Suprapubic skin (tissue), 4 donors: ENCODE measurements around the gene PXT1. TPM values are rescaled to one million over a fixed set of nuclear protein-coding genes. Genes with fewer than 3 reads are reported as not detected.
A peak's percentile ranks its signal among the peaks of the same experiment; 100 is the strongest.

ENCODE experiments used
- DNase-seq, 2 donors: peaks; one replicate each; pipeline ENCODE4 v3.0.0-alpha.2; 2019; ENCODE audit warnings: low spot score in 2 of 2
- H3K27ac ChIP-seq: fragments of 200-600 bp; sonication (generic); one replicate; pipeline ENCODE4 v1.5.1; 2019
- H3K27me3 ChIP-seq: fragments of 200-600 bp; sonication (generic); one replicate; pipeline ENCODE4 v1.5.1; 2019
- H3K36me3 ChIP-seq: fragments of 200-600 bp; sonication (generic); one replicate; pipeline ENCODE4 v1.5.1; 2019
- H3K4me1 ChIP-seq: fragments of 200-600 bp; sonication (generic); one replicate; pipeline ENCODE4 v1.5.1; 2019
- H3K4me3 ChIP-seq: fragments of 200-600 bp; sonication (generic); one replicate; pipeline ENCODE4 v1.5.1; 2019; ENCODE audit warnings: mild to moderate bottlenecking
- H3K9me3 ChIP-seq: fragments of 200-600 bp; sonication (generic); one replicate; pipeline ENCODE4 v1.5.1; 2019
- CTCF ChIP-seq, 2 donors: fragments of 200-600 bp in 1 of 2; fragments of 450-650 bp in 1 of 2; sonication (generic) in 1 of 2; IDR thresholded peaks; one replicate each; pipeline ENCODE4 v1.5.1; 2016 to 2019; ENCODE audit warnings: antibody characterized with exemption in 2 of 2, mild to moderate bottlenecking in 1 of 2, moderate library complexity in 1 of 2
- EP300 ChIP-seq: sonication (generic); formaldehyde crosslinking; IDR thresholded peaks from one replicate; pipeline ENCODE4 v1.6.1; 2017; ENCODE audit warnings: antibody characterized with exemption
- POLR2A ChIP-seq, 2 donors: fragments of 450-650 bp; IDR thresholded peaks; one replicate each; pipeline ENCODE4 v1.6.1; 2017; ENCODE audit warnings: antibody characterized with exemption in 2 of 2, mild to moderate bottlenecking in 2 of 2, moderate library complexity in 2 of 2
- POLR2AphosphoS5 ChIP-seq, 3 donors: sonication (generic); formaldehyde crosslinking; IDR thresholded peaks; one replicate each; pipeline ENCODE4 v1.6.1; 2017; ENCODE audit warnings: antibody characterized with exemption in 3 of 3
- WGBS: methylation state at CpG from one replicate; pipeline ENCODE4 v1.1.5; 2018; 5-methylcytosine and 5-hydroxymethylcytosine counted together
- total RNA-seq, 4 donors: library from RNA; depleted of rRNA; stranded (reverse); fragments of >200 nt; gene quantifications; one replicate each; pipeline ENCODE4 v1.1.0, GENCODE V29; 2016

The PXT1 gene
- total RNA-seq, 4 donors from 2014 or later: not detected

- Histone ChIP-seq H3K4me1 (peaks cover 23% of the 10 kb centered on the region), H3K27me3 (no peaks in the 10 kb centered on the region), H3K36me3 (no peaks in the 10 kb centered on the region), H3K4me3 (peak overlapping the region; percentile 75), H3K27ac (peak overlapping the region; percentile 15), H3K9me3 (no peaks in the 10 kb centered on the region)
- under 1% methylated on average over 33 of the region's 33 CpGs for WGBS
- DNase-seq: peak in 1 of 2 donors; percentile 80
- no peak for TF ChIP-seq CTCF (IDR thresholded peaks at IDR 0.05)
- TF ChIP-seq POLR2A (IDR thresholded peaks at IDR 0.05): no peak
- TF ChIP-seq POLR2AphosphoS5 (IDR thresholded peaks at IDR 0.05): no peak
- TF ChIP-seq EP300: no peak
Measured at GRCh38 chr6:36386495-36387439, 55.9 kb downstream of the PXT1 start.

- Histone ChIP-seq H3K4me1 (peaks cover 23% of the 10 kb centered on the region), H3K4me3 (no peak overlapping the region), H3K9me3 (no peaks in the 10 kb centered on the region), H3K27me3 (no peaks in the 10 kb centered on the region), H3K27ac (no peak overlapping the region), H3K36me3 (no peaks in the 10 kb centered on the region)
- WGBS: 73% methylated on average over 2 of the region's 2 CpGs
- TF ChIP-seq POLR2AphosphoS5 (IDR thresholded peaks at IDR 0.05) (no peak), EP300 (no peak)
- peak in 1 of 2 donors; percentile 11 for DNase-seq
Measured at GRCh38 chr6:36384095-36384494, 58.6 kb downstream of the PXT1 start.

- no peak overlapping the region for H3K27ac ChIP-seq
- WGBS: 52% methylated on average over 2 of the region's 2 CpGs
- peaks cover 23% of the 10 kb centered on the region for H3K4me1 ChIP-seq
- no peak overlapping the region for H3K4me3 ChIP-seq
- DNase-seq: peak in 1 of 2 donors; percentile 20
- H3K36me3 ChIP-seq: no peaks in the 10 kb centered on the region
- no peak for TF ChIP-seq POLR2AphosphoS5 (IDR thresholded peaks at IDR 0.05)
- TF ChIP-seq POLR2A (IDR thresholded peaks at IDR 0.05): no peak
- no peak for TF ChIP-seq EP300
- TF ChIP-seq CTCF (IDR thresholded peaks at IDR 0.05): no peak
- H3K27me3 ChIP-seq: no peaks in the 10 kb centered on the region
- H3K9me3 ChIP-seq: no peaks in the 10 kb centered on the region
Measured at GRCh38 chr6:36383606-36384005, 59.0 kb downstream of the PXT1 start.

- H3K4me1 ChIP-seq: peaks cover 21% of the 10 kb centered on the region
- no peak for TF ChIP-seq POLR2AphosphoS5 (IDR thresholded peaks at IDR 0.05)
- no peak for TF ChIP-seq CTCF (IDR thresholded peaks at IDR 0.05)
- no peak for TF ChIP-seq EP300
- no peak for TF ChIP-seq POLR2A (IDR thresholded peaks at IDR 0.05)
- no peak overlapping the region for H3K27ac ChIP-seq
- DNase-seq: peak; percentile 24 to 34
- H3K4me3 ChIP-seq: no peak overlapping the region
- no peaks in the 10 kb centered on the region for H3K36me3 ChIP-seq
- H3K27me3 ChIP-seq: no peaks in the 10 kb centered on the region
- WGBS: 60% methylated on average over 4 of the region's 4 CpGs
- no peaks in the 10 kb centered on the region for H3K9me3 ChIP-seq
Measured at GRCh38 chr6:36382976-36383375, 59.7 kb downstream of the PXT1 start.

GRCh38 chr6:36381502-36382389 lies 60.9 kb downstream of the PXT1 start:
- Histone ChIP-seq H3K36me3 (no peaks in the 10 kb centered on the region), H3K9me3 (no peaks in the 10 kb centered on the region), H3K27me3 (no peaks in the 10 kb centered on the region), H3K4me3 (no peak overlapping the region), H3K27ac (no peak overlapping the region), H3K4me1 (peaks cover 16% of the 10 kb centered on the region)
- DNase-seq: no peak
- TF ChIP-seq EP300 (no peak), POLR2A (IDR thresholded peaks at IDR 0.05) (no peak), CTCF (IDR thresholded peaks at IDR 0.05) (no peak), POLR2AphosphoS5 (IDR thresholded peaks at IDR 0.05) (no peak)
- 75% methylated on average over 9 of the region's 9 CpGs for WGBS
